HepG2 (cell line): ENCODE measurements around the gene MFRP. TPM values are rescaled to one million over a fixed set of nuclear protein-coding genes. Genes with fewer than 3 reads are reported as not detected.

Source experiments
- ATAC-seq: fragments of 200-7000 bp; cut with Tn5 transposase; 3 replicates; pipeline ENCODE4 v1.9.1; 2020; ENCODE audit warnings: mild to moderate bottlenecking, moderate library complexity
- BruUV-seq: library from RNA; stranded (reverse); fragments of 400-500 nt; replicated peaks from 2 replicates; lab custom pipeline; 2021; lab: Mats Ljungman, UMichigan
- CTCF ChIA-PET: fragments of 300-600 bp; formaldehyde crosslinking; extraction: SDS; loops from one replicate; lab custom pipeline; 2021; ENCODE audit warnings: low total read pairs, inconsistent platforms, low intra/inter-chr PET ratio; lab: Yijun Ruan, JAX
- POLR2A ChIA-PET: fragments of 350-600 bp; sonication (Branson Sonifier 250); formaldehyde crosslinking; loops from one replicate; lab custom pipeline; 2020; ENCODE audit warnings: antibody characterized with exemption, inconsistent platforms; lab: Yijun Ruan, JAX
- DNase-seq: peaks from one replicate; pipeline ENCODE4 v3.0.0-alpha.2; 2015; ENCODE audit warnings: low spot score
- FAIRE-seq: peaks from 3 replicates; lab custom pipeline; 2011; peaks lifted over from hg19 to GRCh38; lab: Jason Lieb, UNC
- H2AFZ ChIP-seq: one replicate; pipeline ENCODE4 v1.6.1; 2011; ENCODE audit warnings: low read length, inconsistent platforms
- H3K27ac ChIP-seq: fragments of 300-600 bp; 3 replicates; pipeline ENCODE4 v1.8.0; 2011; ENCODE audit warnings: mixed run types, mild to moderate bottlenecking, mixed read lengths, low read length, inconsistent platforms; ENCODE audit not compliant: insufficient read depth; ENCODE audit errors: extremely low read length
- H3K27me3 ChIP-seq, 2 experiments: fragments of 200-600 bp in 1 of 2; 2 replicates in 1 of 2; 3 replicates in 1 of 2; pipeline versions ENCODE4 v1.6.0 to v1.8.0; 2011; ENCODE audit warnings: low read length in 2 of 2, mild to moderate bottlenecking in 2 of 2, moderate library complexity in 2 of 2, inconsistent platforms in 1 of 2; ENCODE audit not compliant: insufficient read depth in 2 of 2, control insufficient read depth in 1 of 2
- H3K36me3 ChIP-seq, 2 experiments: fragments of 200-600 bp in 1 of 2; replicated peaks in 1 of 2; 2 replicates in 1 of 2; 3 replicates in 1 of 2; pipeline versions ENCODE4 v1.5.1 to v1.8.0; 2011; ENCODE audit warnings: low read length in 2 of 2, inconsistent platforms in 1 of 2; ENCODE audit not compliant: insufficient read depth in 2 of 2, control insufficient read depth in 1 of 2
- H3K4me1 ChIP-seq: 2 replicates; pipeline ENCODE4 v1.5.1; 2012; ENCODE audit warnings: low read length, inconsistent platforms; ENCODE audit not compliant: insufficient read depth
- H3K4me2 ChIP-seq: 2 replicates; pipeline ENCODE4 v1.6.0; 2011; ENCODE audit warnings: low read depth, low read length, inconsistent platforms
- H3K4me3 ChIP-seq, 3 experiments: fragments of 200-600 bp in 1 of 3; sonication (generic), shearing (Covaris generic) in 1 of 3; replicated peaks in 1 of 3; 2 replicates each; pipeline ENCODE4 v1.5.1; 2011 to 2016; ENCODE audit warnings: low read length in 3 of 3, inconsistent platforms in 2 of 3, low read depth in 2 of 3, mild to moderate bottlenecking in 2 of 3, control low read depth in 1 of 3, mixed read lengths in 1 of 3; ENCODE audit not compliant: insufficient read depth in 1 of 3
- H3K79me2 ChIP-seq: one replicate; pipeline ENCODE4 v1.6.1; 2011; ENCODE audit warnings: low read length, inconsistent platforms; ENCODE audit not compliant: insufficient read depth
- H3K9ac ChIP-seq: 2 replicates; pipeline ENCODE4 v1.6.0; 2011; ENCODE audit warnings: mild to moderate bottlenecking, low read depth, low read length, inconsistent platforms; ENCODE audit not compliant: insufficient read depth
- H3K9me3 ChIP-seq: 2 replicates; pipeline ENCODE4 v1.5.1; 2012; ENCODE audit warnings: mild to moderate bottlenecking, low read length
- H4K20me1 ChIP-seq: 2 replicates; pipeline ENCODE4 v1.6.0; 2011; ENCODE audit warnings: inconsistent platforms, mild to moderate bottlenecking, low read length, moderate library complexity; ENCODE audit not compliant: insufficient read depth
- ATAD3A ChIP-seq: sonication (generic); formaldehyde crosslinking; IDR thresholded peaks from 2 replicates; pipeline ENCODE4 v1.4.0; 2020; ENCODE audit warnings: missing genetic modification reagents
- DMAP1 ChIP-seq: IDR thresholded peaks from 2 replicates; pipeline ENCODE4 v1.6.1; 2016
- ERF ChIP-seq: IDR thresholded peaks from 2 replicates; pipeline ENCODE4 v1.6.1; 2018; ENCODE audit warnings: missing biosample characterization, missing genetic modification reagents
- HMG20A ChIP-seq: IDR thresholded peaks from 2 replicates; pipeline ENCODE4 v1.6.1; 2016; ENCODE audit warnings: borderline replicate concordance
- LCORL ChIP-seq, 2 experiments: fragments of 450-650 bp in 1 of 2; sonication (generic) in 1 of 2; formaldehyde crosslinking in 1 of 2; IDR thresholded peaks; 2 replicates each; pipeline versions ENCODE4 v1.5.0 to v1.6.1; 2017 to 2020; ENCODE audit warnings: antibody characterized with exemption in 1 of 2, missing genetic modification reagents in 1 of 2
- SP140L ChIP-seq: sonication (generic); formaldehyde crosslinking; IDR thresholded peaks from 2 replicates; pipeline ENCODE4 v1.4.0; 2020; ENCODE audit warnings: missing genetic modification reagents, borderline replicate concordance
- SPEN ChIP-seq: sonication (generic); formaldehyde crosslinking; IDR thresholded peaks from 2 replicates; pipeline ENCODE4 v1.5.1; 2020; ENCODE audit warnings: low read depth, mild to moderate bottlenecking, missing genetic modification reagents
- SYNCRIP ChIP-seq: fragments of 200-400 bp; formaldehyde crosslinking; IDR thresholded peaks from 2 replicates; pipeline ENCODE4 v1.6.1; 2018; ENCODE audit warnings: mild to moderate bottlenecking, low read depth, low read length; ENCODE audit not compliant: insufficient read depth
- TBL1XR1 ChIP-seq: fragments of 150-350 bp; IDR thresholded peaks from 2 replicates; pipeline ENCODE4 v1.6.1; 2014; ENCODE audit warnings: borderline replicate concordance, low read length; ENCODE audit not compliant: partially characterized antibody
- ZKSCAN1 ChIP-seq: fragments of 150-350 bp; IDR thresholded peaks from 2 replicates; pipeline ENCODE4 v1.6.1; 2014; ENCODE audit warnings: low read length
- WGBS: methylation state at CpG from one replicate; pipeline ENCODE4 v1.1.6; 2017; ENCODE audit warnings: low lambda C conversion rate; 5-methylcytosine and 5-hydroxymethylcytosine counted together
- in situ Hi-C: cut with HindIII; loops from 2 replicates; pipeline ENCODE4 v1.10.0; 2017; ENCODE audit warnings: low pct_unique_long_range_greater_than_20kb; ENCODE audit not compliant: extremely low pct_ligation_motif_present
- intact Hi-C: fragments of 100-400 bp; cut with micrococcal nuclease; formaldehyde crosslinking; loops from one replicate; pipeline ENCODE4 v1.10.0; 2022; ENCODE audit not compliant: unreplicated experiment
- polyA plus RNA-seq, 8 experiments: library from polyadenylated mRNA; depleted of rRNA in 3 of 8; stranded (reverse) in 7 of 8; unstranded in 1 of 8; fragments of >200 nt; fragmentation: Illumina TruSeq in 4 of 8; extraction: Trizol in 4 of 8; gene quantifications; 2 replicates each; pipeline versions ENCODE4 v1.2.1 to v1.2.3, GENCODE V29; 2011 to 2016; ENCODE audit warnings: low read depth in 4 of 8, missing spikeins in 1 of 8, mixed read lengths in 1 of 8; ENCODE audit not compliant: insufficient read depth in 1 of 8
- total RNA-seq, 5 experiments: library from RNA; depleted of rRNA; stranded (reverse); fragments of >200 nt; fragmentation: Illumina TruSeq; extraction: Trizol; gene quantifications; 2 replicates each; pipeline ENCODE4 v1.2.3, GENCODE V29; 2016; ENCODE audit warnings: low read depth in 1 of 5

MFRP gene
- total and polyA plus RNA-seq, 2 of the 13 experiments (the other 11 are each of a cell fraction or from before 2014, with no cell fraction given) = not detected

DNA sequence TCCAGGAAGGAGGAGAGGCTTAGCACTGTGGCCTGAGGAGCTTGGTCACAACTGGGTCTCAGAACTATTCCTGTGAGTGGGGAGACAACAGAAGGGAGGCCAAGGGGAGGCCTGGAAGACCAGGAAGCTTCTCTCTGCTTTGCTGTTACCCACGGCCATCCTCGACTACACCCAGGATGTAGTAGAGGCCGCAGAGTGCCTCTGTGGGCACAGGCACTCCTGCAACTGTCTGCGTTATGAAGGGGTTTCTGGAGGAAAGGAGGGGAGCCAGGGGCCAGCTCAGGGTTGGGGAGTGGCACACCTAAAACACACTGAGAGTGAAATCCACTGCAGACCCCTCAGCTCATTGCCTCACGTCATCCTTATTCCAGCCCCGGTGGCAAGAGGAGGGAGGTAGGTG lies 3.8 kb upstream of the MFRP start (continued):
- TF ChIP-seq ERF (CRISPR knock-in tag) (no peak), ATAD3A (CRISPR knock-in tag) (no peak), TBL1XR1 (no peak), SP140L (CRISPR knock-in tag) (no peak), HMG20A (CRISPR knock-in tag) (no peak)
- TF ChIP-seq, all 625 proteins: peak for 0

DNA sequence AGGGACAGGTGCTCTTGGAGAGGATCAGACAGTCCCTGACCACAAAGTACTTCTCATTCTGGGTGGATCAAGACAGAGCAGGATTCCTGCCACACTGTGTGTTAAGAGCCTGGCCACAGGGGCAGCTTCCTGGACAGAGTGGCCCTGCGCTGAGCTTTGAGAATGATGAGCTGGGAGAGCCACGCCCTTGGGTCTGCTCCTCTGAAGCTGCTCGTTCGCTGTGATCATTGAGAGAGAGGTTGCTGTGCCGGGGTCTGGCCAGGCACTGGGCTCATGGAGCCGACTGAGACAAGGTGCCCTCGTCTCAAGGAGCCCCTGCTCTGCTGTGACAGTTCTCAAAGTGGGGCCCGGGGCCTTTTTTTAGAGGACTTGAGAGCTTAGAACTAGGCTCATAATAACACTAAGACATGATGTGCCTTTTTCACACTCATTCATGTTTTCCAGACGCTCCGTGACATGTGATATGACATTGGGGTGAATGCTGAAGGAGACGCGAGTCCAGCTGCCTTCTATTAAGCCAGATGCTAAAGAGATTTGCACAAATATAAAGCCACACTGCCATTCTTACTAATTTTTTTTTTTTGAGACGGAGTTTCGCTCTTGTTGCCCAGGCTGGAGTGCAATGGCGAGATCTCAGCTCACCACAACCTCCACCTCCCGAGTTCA lies 1.6 kb upstream of the MFRP start:
- Histone ChIP-seq H3K9ac (no peak overlapping the region), H3K27ac (no peak overlapping the region), H3K4me1 (peaks cover 42% of the 10 kb centered on the region), H3K4me2 (peak overlapping the region; percentile 8; the same call in 1 of the 2 replicates), H3K79me2 (no peaks in the 10 kb centered on the region), H3K4me3 (no peak overlapping the region), H3K9me3 (no peaks in the 10 kb centered on the region), H3K36me3 (no peaks in the 10 kb centered on the region), H4K20me1 (no peaks in the 10 kb centered on the region), H3K27me3 (peaks cover 2 to 35% of the 10 kb centered on the region in 2 experiments; a peak in 4 of 5 replicates), H2AFZ (no peak overlapping the region)
- no peak for DNase-seq
- BruUV-seq = no TSS peak
- ChIA-PET CTCF (no interaction called here), POLR2A (interaction anchor here (0.8 to 2.1 kb wide), 4 partner anchors 10 to 26 kb away, joined by 3 to 13 read pairs (median 4); no protein-coding TSS in a partner anchor)
- WGBS = 63% methylated on average over 11 of the region's 16 CpGs
- in situ Hi-C loops (no loop called here), intact Hi-C loops (no loop called here)
- peak; percentile 22; the same call in 2 of the 3 replicates for ATAC-seq
- no peak for TF ChIP-seq SYNCRIP
- no peak for TF ChIP-seq LCORL (IDR thresholded peaks at IDR 0.05)
- no peak for TF ChIP-seq LCORL (CRISPR knock-in tag; IDR thresholded peaks at IDR 0.05)
- TF ChIP-seq DMAP1 (CRISPR knock-in tag) = no peak
- no peak for TF ChIP-seq SPEN (CRISPR knock-in tag)
- TF ChIP-seq ZKSCAN1 = peak; percentile 51; the same call in 1 of the 2 replicates
- FAIRE-seq = no peak
